A549 (cell line): ENCODE data around the gene STARD9. TPM values are rescaled to one million over a fixed set of nuclear protein-coding genes. Genes with fewer than 3 reads are reported as not detected.

ENCODE experiments used
- ATAC-seq, 2 experiments: fragments of 200-7000 bp in 1 of 2; fragments of >200 bp in 1 of 2; cut with Nextera tagmentation in 1 of 2; cut with Tn5 transposase in 1 of 2; 3 replicates each; pipeline versions ENCODE4 v1.8.0 to v1.9.1; 2018 to 2020; ENCODE audit warnings: mild to moderate bottlenecking in 1 of 2, moderate library complexity in 1 of 2
- CTCF ChIA-PET: fragments of 300-600 bp; sonication (Branson Sonifier 250); formaldehyde crosslinking; extraction: SDS; loops from one replicate; lab custom pipeline; 2021; ENCODE audit warnings: antibody characterized with exemption, inconsistent platforms; lab: Yijun Ruan, JAX
- POLR2A ChIA-PET: fragments of 350-600 bp; formaldehyde crosslinking; extraction: SDS; loops from one replicate; lab custom pipeline; 2021; ENCODE audit warnings: antibody characterized with exemption, inconsistent platforms; lab: Yijun Ruan, JAX
- DNase-seq, 2 experiments: peaks; one replicate each; pipeline versions ENCODE4 v3.0.0 to v3.0.0-alpha.2; 2011 to 2016; ENCODE audit warnings: low read depth in 1 of 2, low spot score in 1 of 2
- FAIRE-seq: peaks from 2 replicates; lab custom pipeline; 2011; peaks lifted over from hg19 to GRCh38; lab: Jason Lieb, UNC
- H3K27ac ChIP-seq, 2 experiments: fragments of >200 bp; sonication (Bioruptor Twin); formaldehyde crosslinking; 3 replicates each; pipeline ENCODE4 v1.5.1; 2016 to 2017
- H3K4me1 ChIP-seq: fragments of >200 bp; sonication (Bioruptor Twin); formaldehyde crosslinking; 3 replicates; pipeline ENCODE4 v1.6.1; 2016
- H3K4me2 ChIP-seq: fragments of >200 bp; sonication (Bioruptor Twin); formaldehyde crosslinking; 3 replicates; pipeline ENCODE4 v1.6.1; 2016
- H3K4me3 ChIP-seq: fragments of >200 bp; sonication (Bioruptor Twin); formaldehyde crosslinking; 3 replicates; pipeline ENCODE4 v1.5.1; 2016
- H3K9me3 ChIP-seq: fragments of >200 bp; sonication (Bioruptor Twin); formaldehyde crosslinking; 3 replicates; pipeline ENCODE4 v1.6.1; 2016
- BCL3 ChIP-seq: fragments of >200 bp; sonication (Bioruptor Twin); formaldehyde crosslinking; IDR thresholded peaks from 3 replicates; pipeline ENCODE4 v1.6.1; 2016
- BHLHE40 ChIP-seq: IDR thresholded peaks from 2 replicates; pipeline ENCODE4 v1.6.1; 2012; ENCODE audit warnings: low read depth, low read length, inconsistent platforms
- CTCF ChIP-seq: fragments of >200 bp; sonication (Bioruptor Twin); formaldehyde crosslinking; IDR thresholded peaks from 3 replicates; pipeline ENCODE4 v1.5.1; 2016
- EP300 ChIP-seq, 2 experiments: fragments of >200 bp; sonication (Bioruptor Twin); formaldehyde crosslinking; IDR thresholded peaks; 2 replicates in 1 of 2; 3 replicates in 1 of 2; pipeline ENCODE4 v1.6.1; 2016 to 2017
- HOXB5 ChIP-seq: fragments of 250-450 bp; sonication (Bioruptor Pico); IDR thresholded peaks from 2 replicates; pipeline ENCODE4 v1.5.0; 2020; ENCODE audit warnings: mild to moderate bottlenecking, moderate library complexity
- JUN ChIP-seq, 2 experiments: fragments of >200 bp; sonication (Bioruptor Twin); formaldehyde crosslinking; IDR thresholded peaks; 2 replicates in 1 of 2; 3 replicates in 1 of 2; pipeline ENCODE4 v1.6.1; 2016 to 2017
- KDM1A ChIP-seq: fragments of 200-600 bp; sonication (generic); IDR thresholded peaks from 2 replicates; pipeline ENCODE4 v1.6.1; 2016; ENCODE audit warnings: low read depth, mild to moderate bottlenecking
- MYC ChIP-seq: IDR thresholded peaks from 2 replicates; pipeline ENCODE4 v1.6.1; 2012; ENCODE audit warnings: mild to moderate bottlenecking, inconsistent platforms, low read length, improper control_type of control experiment, borderline replicate concordance
- NPAS2 ChIP-seq: fragments of 250-450 bp; sonication (Bioruptor Pico); IDR thresholded peaks from 2 replicates; pipeline ENCODE4 v1.8.0; 2022; ENCODE audit warnings: mild to moderate bottlenecking, moderate library complexity, borderline replicate concordance
- RAD21 ChIP-seq, 2 experiments: fragments of >200 bp in 1 of 2; sonication (Bioruptor Twin) in 1 of 2; formaldehyde crosslinking in 1 of 2; IDR thresholded peaks in 1 of 2; conservative IDR thresholded peaks in 1 of 2; 2 replicates in 1 of 2; 3 replicates in 1 of 2; pipeline ENCODE4 v1.6.1; 2012 to 2018; ENCODE audit warnings: inconsistent platforms in 1 of 2
- RCOR1 ChIP-seq: fragments of 150-350 bp; IDR thresholded peaks from 2 replicates; pipeline ENCODE4 v1.6.1; 2014; ENCODE audit warnings: antibody characterized with exemption, low read length, low read depth
- SMC3 ChIP-seq: fragments of >200 bp; sonication (Bioruptor Twin); formaldehyde crosslinking; IDR thresholded peaks from 3 replicates; pipeline ENCODE4 v1.6.1; 2018; ENCODE audit warnings: inconsistent platforms
- ZC3H11A ChIP-seq: fragments of 450-650 bp; IDR thresholded peaks from 2 replicates; pipeline ENCODE4 v1.6.1; 2014; ENCODE audit warnings: antibody characterized with exemption, mild to moderate bottlenecking
- ZNF302 ChIP-seq: fragments of 250-450 bp; sonication (Bioruptor Pico); IDR thresholded peaks from 2 replicates; pipeline ENCODE4 v1.9.0; 2021; ENCODE audit warnings: inconsistent platforms, mild to moderate bottlenecking, moderate library complexity
- WGBS: methylation state at CpG from one replicate; pipeline ENCODE4 v1.1.6; 2017; ENCODE audit errors: missing lambda C conversion rate; 5-methylcytosine and 5-hydroxymethylcytosine counted together
- polyA plus RNA-seq, 4 experiments: library from polyadenylated mRNA; depleted of rRNA in 3 of 4; stranded (reverse); fragments of >200 nt; fragmentation: RNase III in 1 of 4; extraction: RNeasy Plus Mini Kit Qiagen cat#74134 plus additional on column Dnase treatment in 1 of 4; gene quantifications; 2 replicates in 3 of 4; 3 replicates in 1 of 4; pipeline ENCODE4 v1.2.3, GENCODE V29; 2011 to 2017
- TF ChIP-seq, protein P1 (sequence below): fragments of 250-450 bp; sonication (Bioruptor Pico); IDR thresholded peaks from 2 replicates; pipeline ENCODE4 v1.5.0; 2020; ENCODE audit warnings: low read depth, mild to moderate bottlenecking, moderate library complexity
- TF ChIP-seq, protein P2 (sequence below): fragments of >200 bp; sonication (Bioruptor Twin); formaldehyde crosslinking; IDR thresholded peaks from 2 replicates; pipeline ENCODE4 v1.6.1; 2016
- TF ChIP-seq, protein P3 (sequence below): IDR thresholded peaks from 2 replicates; pipeline ENCODE4 v1.6.1; 2012

STARD9 gene
- polyA plus RNA-seq, 2 of the 4 experiments (the other 2 are of a cell fraction) = 1.2 TPM

GRCh38 chr15:42696626-42697025 is 121.2 kb downstream of the STARD9 start:
- Histone ChIP-seq H3K9me3 (peaks cover 5% of the 10 kb centered on the region; the same call in 1 of the 3 replicates), H3K4me3 (no peak overlapping the region), H3K4me2 (no peak overlapping the region), H3K4me1 (no peaks in the 10 kb centered on the region), H3K27ac (no peak overlapping the region)
- CTCF ChIA-PET = no interaction called here
- TF ChIP-seq HOXB5 = no peak
- FAIRE-seq = no peak
- no peak for ATAC-seq
- 63% methylated on average over 5 of the region's 5 CpGs for WGBS
- DNase-seq = no peak
- POLR2A ChIA-PET = no interaction called here

- ChIA-PET CTCF (interaction anchor here (1.0 to 2.4 kb wide), 6 partner anchors 28 to 582 kb away, joined by 3 to 8 read pairs (median 6); no protein-coding TSS in a partner anchor), POLR2A (no interaction called here)
- ATAC-seq (peak; percentile 97 to 99), DNase-seq (peak; percentile 57 to 66), FAIRE-seq (no peak)
- TF ChIP-seq JUN (IDR thresholded peaks at IDR 0.05) (no peak), KDM1A (no peak), EP300 (IDR thresholded peaks at IDR 0.05) (no peak), CTCF (peak; percentile 66), SMC3 (peak; percentile 52), RAD21 (conservative IDR thresholded peaks at IDR 0.05 in 1 of 2, IDR thresholded peaks at IDR 0.05 in 1 of 2) (peak; percentile 71 to 77)
- Histone ChIP-seq H3K9me3 (peaks cover 5% of the 10 kb centered on the region; the same call in 1 of the 3 replicates), H3K4me2 (no peak overlapping the region), H3K4me1 (peaks cover 18% of the 10 kb centered on the region), H3K4me3 (no peak overlapping the region), H3K27ac (no peak overlapping the region)
- 50% methylated on average over 2 of the region's 4 CpGs for WGBS
Measured at GRCh38 chr15:42704492-42704926, 129.1 kb downstream of the STARD9 start.

DNA sequence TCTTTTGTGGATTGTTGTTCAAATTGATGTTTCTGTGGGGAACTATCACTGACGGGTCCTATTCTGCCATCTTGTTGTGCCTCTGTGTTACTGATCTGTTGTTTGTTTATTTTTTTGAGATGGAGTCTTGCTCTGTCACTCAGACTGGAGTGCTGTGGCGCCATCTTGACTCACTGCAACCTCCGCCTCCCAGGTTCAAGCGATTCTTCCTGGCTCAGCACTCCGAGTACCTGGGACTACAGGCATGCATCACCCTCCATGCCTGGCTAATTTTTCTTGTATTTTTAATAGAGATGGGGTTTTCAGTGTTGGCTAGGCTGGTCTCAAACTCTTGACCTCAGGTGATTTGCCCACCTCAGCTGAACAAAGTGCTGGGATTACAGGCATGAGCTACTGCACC is 129.9 kb downstream of the STARD9 start:
- no peak overlapping the region for H3K27ac ChIP-seq
- POLR2A ChIA-PET = no interaction called here
- no peak for ATAC-seq
- H3K9me3 ChIP-seq = peaks cover 5% of the 10 kb centered on the region; the same call in 1 of the 3 replicates
- no peak for DNase-seq
- no peak overlapping the region for H3K4me2 ChIP-seq
- CTCF ChIA-PET = interaction anchor here (0.6 to 2.4 kb wide), 5 partner anchors 28 to 581 kb away, joined by 3 to 8 read pairs (median 6); no protein-coding TSS in a partner anchor
- WGBS = 97% methylated on average over 5 of the region's 5 CpGs
- peaks cover 18% of the 10 kb centered on the region for H3K4me1 ChIP-seq
- no peak for TF ChIP-seq NPAS2 (CRISPR knock-in tag)
- TF ChIP-seq EP300 (IDR thresholded peaks at IDR 0.05) = no peak
- TF ChIP-seq, protein P1, sequence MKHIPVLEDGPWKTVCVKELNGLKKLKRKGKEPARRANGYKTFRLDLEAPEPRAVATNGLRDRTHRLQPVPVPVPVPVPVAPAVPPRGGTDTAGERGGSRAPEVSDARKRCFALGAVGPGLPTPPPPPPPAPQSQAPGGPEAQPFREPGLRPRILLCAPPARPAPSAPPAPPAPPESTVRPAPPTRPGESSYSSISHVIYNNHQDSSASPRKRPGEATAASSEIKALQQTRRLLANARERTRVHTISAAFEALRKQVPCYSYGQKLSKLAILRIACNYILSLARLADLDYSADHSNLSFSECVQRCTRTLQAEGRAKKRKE (CRISPR knock-in tag) = no peak
- TF ChIP-seq BCL3 = no peak
- TF ChIP-seq KDM1A = no peak
- TF ChIP-seq, protein P2, sequence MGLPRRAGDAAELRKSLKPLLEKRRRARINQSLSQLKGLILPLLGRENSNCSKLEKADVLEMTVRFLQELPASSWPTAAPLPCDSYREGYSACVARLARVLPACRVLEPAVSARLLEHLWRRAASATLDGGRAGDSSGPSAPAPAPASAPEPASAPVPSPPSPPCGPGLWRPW = no peak
- TF ChIP-seq BHLHE40 = no peak
- TF ChIP-seq, protein P3, sequence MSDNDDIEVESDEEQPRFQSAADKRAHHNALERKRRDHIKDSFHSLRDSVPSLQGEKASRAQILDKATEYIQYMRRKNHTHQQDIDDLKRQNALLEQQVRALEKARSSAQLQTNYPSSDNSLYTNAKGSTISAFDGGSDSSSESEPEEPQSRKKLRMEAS = no peak
- TF ChIP-seq RCOR1 = no peak
- TF ChIP-seq ZNF302 (CRISPR knock-in tag) = no peak
- no peak for TF ChIP-seq MYC
- TF ChIP-seq ZC3H11A = no peak
- no peak for FAIRE-seq
- H3K4me3 ChIP-seq = no peak overlapping the region
